Ishikawa (cell line): ENCODE data around the gene DACH1.

ENCODE experiments used
- EP300 ChIP-seq: IDR thresholded peaks from 2 replicates; pipeline ENCODE4 v1.6.1; 2012; ENCODE audit warnings: borderline replicate concordance
- MAX ChIP-seq: IDR thresholded peaks from 2 replicates; pipeline ENCODE4 v1.6.1; 2012
- NFIC ChIP-seq: IDR thresholded peaks from 2 replicates; pipeline ENCODE4 v1.6.1; 2012
- REST ChIP-seq: IDR thresholded peaks from 2 replicates; pipeline ENCODE4 v1.6.1; 2012; ENCODE audit warnings: low read depth, mild to moderate bottlenecking
- TCF12 ChIP-seq: IDR thresholded peaks from 2 replicates; pipeline ENCODE4 v1.6.1; 2012; ENCODE audit warnings: low read depth
- TEAD4 ChIP-seq: IDR thresholded peaks from 2 replicates; pipeline ENCODE4 v1.6.1; 2012

GRCh38 chr13:71459708-71460107, 407.3 kb downstream of the DACH1 start:
- TF ChIP-seq REST (no peak), MAX (no peak), NFIC (no peak), TCF12 (no peak), TEAD4 (no peak), EP300 (no peak)
